Progenitor cell of endocrine pancreas (in vitro differentiated cells): ENCODE measurements around the gene CLK1. TPM values are rescaled to one million over a fixed set of nuclear protein-coding genes. Genes with fewer than 3 reads are reported as not detected.

Source experiments
- DNase-seq: peaks from one replicate; pipeline ENCODE4 v3.0.0; 2021; ENCODE audit warnings: low spot score; ENCODE audit not compliant: unreplicated experiment
- H3K27ac Mint-ChIP-seq: 2 replicates; pipeline ENCODE4 v1.8.0; 2021; ENCODE audit warnings: mild to moderate bottlenecking, moderate library complexity, mixed read lengths
- H3K27me3 Mint-ChIP-seq: 2 replicates; pipeline ENCODE4 v1.8.0; 2021; ENCODE audit warnings: mixed read lengths
- H3K36me3 Mint-ChIP-seq: 2 replicates; pipeline ENCODE4 v1.8.0; 2022; ENCODE audit warnings: mixed read lengths; ENCODE audit not compliant: insufficient read depth
- H3K4me1 Mint-ChIP-seq: 2 replicates; pipeline ENCODE4 v1.8.0; 2021; ENCODE audit warnings: low read depth, mixed read lengths
- H3K4me3 Mint-ChIP-seq: 2 replicates; pipeline ENCODE4 v1.8.0; 2021; ENCODE audit warnings: low read depth, mild to moderate bottlenecking, moderate library complexity, mixed read lengths
- H3K9me3 Mint-ChIP-seq: 2 replicates; pipeline ENCODE4 v1.8.0; 2021; ENCODE audit warnings: low read depth, mixed read lengths
- total RNA-seq: library from RNA; stranded (reverse); gene quantifications from 2 replicates; pipeline ENCODE4 v1.2.1, GENCODE V29; 2021
- TF ChIP-seq, protein P1 (sequence below): fragments of 200-600 bp; sonication (generic); IDR thresholded peaks from one replicate; pipeline ENCODE4 v1.5.0; 2021; ENCODE audit warnings: antibody characterized with exemption, mild to moderate bottlenecking; ENCODE audit not compliant: unreplicated experiment

CLK1 gene
- total RNA-seq, 1 donor from 2014 or later, result 128 TPM

DNA sequence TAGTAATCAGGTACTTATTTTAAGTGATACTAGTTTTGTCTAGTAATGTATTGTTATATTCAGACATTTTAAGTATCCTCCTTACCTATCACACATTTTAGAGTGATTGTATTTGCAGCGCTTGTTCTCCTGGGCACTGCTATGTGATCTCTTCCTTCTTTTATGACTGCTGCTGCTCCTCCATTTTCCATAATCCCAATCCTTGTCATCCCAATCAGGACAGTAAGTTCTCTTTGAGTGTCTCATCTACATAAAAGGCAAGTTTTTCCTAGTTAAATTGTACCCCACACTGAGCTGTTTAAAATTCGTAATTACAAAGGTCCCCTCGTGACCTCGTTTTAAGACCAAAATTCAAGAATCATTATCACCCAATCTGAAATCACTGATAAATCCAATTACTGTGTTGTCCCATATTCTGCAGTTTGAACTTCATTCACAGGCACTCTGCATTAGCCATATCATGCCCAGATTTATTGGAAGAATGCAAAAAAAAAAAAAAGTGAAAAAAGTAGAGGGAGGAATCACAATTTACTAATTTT is 2.8 kb downstream of the CLK1 start:
- DNase-seq, result no peak
- H3K27me3 Mint-ChIP-seq, result no peaks in the 10 kb centered on the region
- H3K9me3 Mint-ChIP-seq, result no peaks in the 10 kb centered on the region
- H3K27ac Mint-ChIP-seq, result peak overlapping the region; percentile 100
- peaks cover 34% of the 10 kb centered on the region for H3K36me3 Mint-ChIP-seq
- peaks cover 26% of the 10 kb centered on the region for H3K4me1 Mint-ChIP-seq
- TF ChIP-seq, protein P1, sequence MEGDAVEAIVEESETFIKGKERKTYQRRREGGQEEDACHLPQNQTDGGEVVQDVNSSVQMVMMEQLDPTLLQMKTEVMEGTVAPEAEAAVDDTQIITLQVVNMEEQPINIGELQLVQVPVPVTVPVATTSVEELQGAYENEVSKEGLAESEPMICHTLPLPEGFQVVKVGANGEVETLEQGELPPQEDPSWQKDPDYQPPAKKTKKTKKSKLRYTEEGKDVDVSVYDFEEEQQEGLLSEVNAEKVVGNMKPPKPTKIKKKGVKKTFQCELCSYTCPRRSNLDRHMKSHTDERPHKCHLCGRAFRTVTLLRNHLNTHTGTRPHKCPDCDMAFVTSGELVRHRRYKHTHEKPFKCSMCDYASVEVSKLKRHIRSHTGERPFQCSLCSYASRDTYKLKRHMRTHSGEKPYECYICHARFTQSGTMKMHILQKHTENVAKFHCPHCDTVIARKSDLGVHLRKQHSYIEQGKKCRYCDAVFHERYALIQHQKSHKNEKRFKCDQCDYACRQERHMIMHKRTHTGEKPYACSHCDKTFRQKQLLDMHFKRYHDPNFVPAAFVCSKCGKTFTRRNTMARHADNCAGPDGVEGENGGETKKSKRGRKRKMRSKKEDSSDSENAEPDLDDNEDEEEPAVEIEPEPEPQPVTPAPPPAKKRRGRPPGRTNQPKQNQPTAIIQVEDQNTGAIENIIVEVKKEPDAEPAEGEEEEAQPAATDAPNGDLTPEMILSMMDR, result no peak
- peak overlapping the region; percentile 99 for H3K4me3 Mint-ChIP-seq

DNA sequence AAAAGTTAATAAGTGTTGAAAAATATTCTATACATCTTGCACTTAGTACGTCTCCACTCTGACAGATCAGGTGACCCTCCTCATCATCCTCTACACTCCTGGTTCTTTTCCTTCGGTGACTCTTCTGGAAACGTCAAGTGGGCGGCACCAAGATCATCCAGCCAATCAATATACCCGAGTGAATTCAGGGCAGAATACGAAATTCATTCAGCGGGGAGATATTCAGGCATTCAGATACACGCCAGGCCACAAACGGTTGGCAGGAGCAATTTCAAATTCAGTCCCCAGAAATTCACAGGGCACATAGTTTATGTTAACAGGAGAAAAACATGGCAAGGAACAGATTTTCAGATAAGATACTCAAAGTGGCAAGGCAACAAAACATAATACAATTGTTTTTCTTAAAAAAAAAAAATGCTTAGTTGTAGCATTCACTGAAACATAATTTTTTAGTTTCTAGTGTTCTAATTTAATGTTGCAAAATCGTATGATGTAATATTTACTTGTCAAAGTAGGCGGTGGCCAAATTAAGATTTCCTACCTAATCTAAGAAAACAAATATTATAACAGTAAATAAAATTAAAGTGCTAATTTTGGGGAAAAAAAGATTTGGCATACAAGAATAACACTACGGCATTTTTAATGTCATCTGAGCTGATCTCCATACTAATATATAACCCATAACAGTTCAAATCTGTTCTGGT is 4.2 kb downstream of the CLK1 start:
- no peak for DNase-seq
- Mint-ChIP-seq H3K27me3 (no peaks in the 10 kb centered on the region), H3K9me3 (no peaks in the 10 kb centered on the region), H3K27ac (peak overlapping the region; percentile 83), H3K4me1 (peaks cover 26% of the 10 kb centered on the region), H3K4me3 (peak overlapping the region; percentile 39), H3K36me3 (peaks cover 39% of the 10 kb centered on the region)
- TF ChIP-seq, protein P1, result no peak

DNA sequence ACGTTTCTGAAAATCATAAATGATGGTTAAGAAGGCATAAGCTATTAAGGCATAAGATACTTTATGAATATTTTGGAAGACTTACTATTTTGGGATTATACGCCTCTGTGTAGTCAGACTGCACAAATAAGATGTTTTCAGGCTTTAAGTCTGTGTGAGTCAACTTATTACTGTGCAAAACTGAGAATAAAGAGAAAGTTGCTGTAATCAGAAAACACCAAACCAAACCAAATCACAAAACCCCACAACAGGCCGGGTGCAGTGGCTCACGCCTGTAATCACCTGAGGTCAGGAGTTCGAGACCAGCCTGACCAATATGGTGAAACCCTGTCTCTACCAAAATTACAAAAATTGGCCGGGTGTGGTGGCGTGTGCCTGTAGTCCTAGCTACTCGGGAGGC is 7.7 kb downstream of the CLK1 start:
- TF ChIP-seq, protein P1, result no peak
- peaks cover 15% of the 10 kb centered on the region for H3K4me1 Mint-ChIP-seq
- no peaks in the 10 kb centered on the region for H3K9me3 Mint-ChIP-seq
- H3K27ac Mint-ChIP-seq, result no peak overlapping the region
- no peak overlapping the region for H3K4me3 Mint-ChIP-seq
- H3K27me3 Mint-ChIP-seq, result no peaks in the 10 kb centered on the region
- H3K36me3 Mint-ChIP-seq, result peaks cover 51% of the 10 kb centered on the region
- no peak for DNase-seq

DNA sequence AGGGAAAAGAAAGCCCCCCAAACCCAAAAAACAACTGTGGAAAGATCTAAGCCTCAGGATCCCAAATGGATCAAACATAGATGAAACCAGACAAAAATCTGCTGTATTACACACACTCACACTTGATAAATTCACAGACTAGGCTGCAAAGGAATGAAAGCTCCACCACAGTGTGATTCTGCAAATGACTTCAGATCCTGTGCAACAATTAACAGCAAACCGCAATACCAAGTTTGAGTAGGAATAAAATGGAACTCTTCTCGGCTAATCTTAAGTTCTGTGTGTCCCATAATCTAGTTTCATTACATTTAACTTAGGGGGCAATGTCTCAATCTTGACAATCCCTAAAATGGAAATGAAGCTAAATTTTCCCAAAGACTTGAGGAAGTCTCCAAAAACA is 11.9 kb downstream of the CLK1 start:
- TF ChIP-seq, protein P1, result no peak
- H3K36me3 Mint-ChIP-seq, result peaks cover 39% of the 10 kb centered on the region

DNA sequence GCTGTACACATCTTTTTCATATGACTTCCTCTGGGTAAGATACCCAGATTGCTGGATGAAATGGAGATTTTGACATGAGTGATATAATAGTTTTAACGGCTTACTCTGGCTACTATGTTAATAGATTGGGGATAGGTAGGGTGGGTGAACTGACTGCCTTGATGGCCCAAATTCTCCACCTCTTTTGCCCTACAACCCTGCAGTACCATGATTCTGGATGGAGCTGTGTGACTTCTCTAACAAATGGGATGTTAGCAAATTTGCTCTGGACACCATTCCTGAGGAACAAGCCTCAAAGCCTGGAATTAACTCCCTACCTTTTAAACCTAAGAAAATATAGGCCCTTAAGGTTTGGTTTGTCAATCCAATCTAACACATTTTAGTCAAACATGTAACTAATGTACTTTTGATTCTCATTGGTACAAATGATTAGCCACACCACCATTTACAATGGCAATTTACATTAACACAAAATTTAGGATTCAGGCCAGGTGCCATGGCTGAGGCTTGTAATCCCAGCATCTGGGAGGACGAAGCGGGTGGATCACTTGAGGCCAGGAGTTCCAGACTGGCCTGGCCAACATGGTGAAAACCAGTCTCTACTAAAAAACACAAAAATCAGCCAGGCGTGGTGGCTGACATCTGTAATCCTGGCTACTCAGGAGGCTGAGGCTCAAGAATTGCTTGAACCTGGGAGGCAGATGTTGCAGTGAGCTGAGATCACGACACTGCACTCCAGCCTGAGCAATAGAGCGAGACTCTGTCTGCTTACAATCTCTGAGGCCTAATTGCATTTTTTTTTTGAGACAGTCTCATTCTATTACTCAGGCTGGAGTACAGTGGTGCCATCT is 12.8 kb downstream of the CLK1 start:
- H3K4me3 Mint-ChIP-seq, result no peak overlapping the region
- no peak for DNase-seq
- H3K9me3 Mint-ChIP-seq, result no peaks in the 10 kb centered on the region
- H3K4me1 Mint-ChIP-seq, result no peaks in the 10 kb centered on the region
- H3K27ac Mint-ChIP-seq, result no peak overlapping the region
- TF ChIP-seq, protein P1, result no peak
- no peaks in the 10 kb centered on the region for H3K27me3 Mint-ChIP-seq
- H3K36me3 Mint-ChIP-seq, result peaks cover 31% of the 10 kb centered on the region

More for the DNA sequence above, 11.9 kb downstream of the CLK1 start:
- Mint-ChIP-seq H3K27me3 (no peaks in the 10 kb centered on the region), H3K9me3 (no peaks in the 10 kb centered on the region), H3K4me1 (no peaks in the 10 kb centered on the region), H3K4me3 (no peak overlapping the region), H3K27ac (peak overlapping the region; percentile 34)
- DNase-seq, result no peak
